NCI-H748 (cell line): ENCODE measurements around the gene ZSCAN21.
A peak's percentile ranks its signal among the peaks of the same experiment; 100 is the strongest.

ENCODE experiments used
- DNase-seq: peaks from one replicate; lab custom pipeline; 2025; ENCODE audit not compliant: unreplicated experiment; lab: John Stamatoyannopoulos, UW

Gene ZSCAN21

DNA sequence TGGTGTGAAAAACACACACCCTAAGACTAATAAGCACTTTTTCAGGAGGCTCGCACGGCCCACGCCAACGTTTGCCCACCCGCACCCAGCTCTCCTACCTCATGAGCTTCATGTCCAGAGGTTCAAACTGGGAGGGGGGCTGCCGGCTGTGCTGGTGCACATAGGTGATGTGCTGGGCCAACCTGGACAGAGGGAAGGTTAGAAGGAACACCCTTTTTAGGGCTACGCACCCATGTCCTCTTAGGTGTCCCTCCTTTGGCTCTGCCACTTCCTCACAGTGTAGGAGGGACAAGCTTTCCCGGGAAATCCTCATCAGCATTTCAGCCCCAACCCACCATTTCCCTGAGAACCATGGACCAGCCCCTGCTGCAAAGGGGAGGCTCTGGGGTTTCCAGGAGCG lies 45.7 kb downstream of the ZSCAN21 start:
- no peak for DNase-seq

GRCh38 chr7:100095704-100096103 lies 46.1 kb downstream of the ZSCAN21 start:
- no peak for DNase-seq

DNA sequence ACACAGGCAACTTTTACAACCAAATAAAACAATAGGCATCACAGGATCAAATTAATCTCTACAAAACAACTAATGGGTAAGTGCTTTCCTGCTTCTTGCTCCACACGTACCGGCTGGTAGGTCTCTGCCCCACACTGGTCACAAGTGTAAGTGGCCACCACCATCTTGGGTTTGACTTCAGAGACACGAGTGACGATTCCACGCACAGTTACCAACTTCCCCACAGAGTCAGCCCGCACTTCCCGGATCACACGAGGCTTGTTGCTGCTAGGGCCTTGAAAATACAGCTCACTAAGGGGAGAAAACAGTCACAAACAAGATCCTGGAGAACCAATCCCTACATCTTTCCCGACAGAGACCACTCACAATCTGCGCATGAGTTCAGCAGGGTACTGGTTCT lies 49.3 kb downstream of the ZSCAN21 start:
- no peak for DNase-seq

GRCh38 chr7:100099452-100099851 lies 49.9 kb downstream of the ZSCAN21 start:
- no peak for DNase-seq

DNA sequence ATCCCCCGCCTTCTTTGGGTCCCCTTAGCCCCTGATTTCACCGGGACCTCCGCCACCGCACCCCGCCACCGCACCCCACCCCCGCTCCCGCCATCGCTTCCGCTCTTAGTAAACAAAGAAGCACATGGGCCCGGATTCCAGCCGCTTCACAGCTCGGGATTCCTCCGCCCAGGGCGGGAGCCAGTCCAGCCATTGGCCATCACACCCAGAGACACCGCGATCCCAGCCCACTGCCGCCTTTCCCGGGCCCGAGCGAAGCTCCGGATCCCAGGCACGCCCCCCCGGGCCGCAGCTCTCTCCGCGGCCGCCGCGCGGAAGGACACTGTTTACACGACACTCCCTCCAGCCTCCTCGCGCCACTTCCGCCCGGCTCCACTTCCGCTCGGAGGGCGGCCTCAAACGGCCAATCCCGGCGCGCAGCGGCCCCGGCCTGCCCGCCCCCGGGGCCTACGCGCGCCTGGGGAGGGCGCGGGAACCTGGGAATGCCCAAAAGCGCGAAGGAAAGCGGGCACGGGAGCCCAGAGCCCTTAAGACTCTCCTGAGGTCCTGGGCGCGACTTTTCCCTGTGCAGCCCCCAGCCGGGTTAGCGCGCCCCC lies 50.9 kb downstream of the ZSCAN21 start:
- DNase-seq = peak; percentile 98

GRCh38 chr7:100101016-100101862 lies 51.7 kb downstream of the ZSCAN21 start, which contains the start of the genes AP4M1 and MCM7:
TSS of gene AP4M1 (plus strand) at chr7:100101643. CDS start at chr7:100101715, 72 bp downstream.
TSS of gene MCM7 (minus strand) at chr7:100101397. CDS start at chr7:100101294, 103 bp downstream.
- DNase-seq = peak; percentile 99

GRCh38 chr7:100102950-100103840 lies 53.6 kb downstream of the ZSCAN21 start:
- no peak for DNase-seq

DNA sequence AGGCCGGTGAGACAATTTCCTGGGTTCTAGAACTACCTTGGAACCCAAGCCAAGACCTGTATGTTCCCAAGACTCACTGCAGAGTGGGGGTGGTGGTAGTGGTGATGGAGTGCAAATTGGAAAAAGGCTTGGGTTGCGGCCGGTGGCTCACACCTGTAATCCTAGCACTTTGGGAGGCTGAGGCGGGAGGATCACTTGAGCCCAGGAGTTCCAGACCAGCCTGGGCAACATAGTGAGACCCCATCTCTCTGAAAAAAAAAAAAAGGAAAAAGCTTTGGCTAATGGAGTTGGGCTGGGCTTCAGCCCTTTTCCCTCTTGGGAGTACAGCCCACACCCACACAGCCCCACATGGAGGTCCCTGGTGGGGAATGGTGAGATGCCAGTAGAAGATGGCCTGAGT lies 56.0 kb downstream of the ZSCAN21 start:
- DNase-seq = no peak

DNA sequence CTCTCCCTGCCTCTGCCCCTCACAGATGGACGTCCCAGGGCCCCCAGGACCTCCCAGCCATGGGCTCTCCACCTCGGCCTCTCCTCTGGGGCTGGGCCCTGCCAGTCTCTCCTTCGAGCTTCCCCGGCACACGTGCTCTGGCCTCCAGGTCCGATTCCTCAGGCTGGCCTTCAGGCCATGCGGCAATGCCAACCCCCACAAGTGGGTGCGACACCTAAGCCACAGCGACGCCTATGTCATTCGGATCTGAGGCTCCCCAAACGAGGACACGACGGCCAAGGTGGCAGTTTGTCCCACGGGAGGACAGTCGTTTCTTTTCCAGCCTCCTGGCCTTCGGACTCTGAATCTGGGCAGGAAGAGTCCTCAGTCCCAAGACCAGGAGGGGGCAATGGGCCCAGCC lies 57.1 kb downstream of the ZSCAN21 start:
- no peak for DNase-seq

GRCh38 chr7:100107125-100107737 lies 57.7 kb downstream of the ZSCAN21 start:
- DNase-seq = no peak

- DNase-seq = no peak
Measured at GRCh38 chr7:100107890-100108289, 58.3 kb downstream of the ZSCAN21 start.

DNA sequence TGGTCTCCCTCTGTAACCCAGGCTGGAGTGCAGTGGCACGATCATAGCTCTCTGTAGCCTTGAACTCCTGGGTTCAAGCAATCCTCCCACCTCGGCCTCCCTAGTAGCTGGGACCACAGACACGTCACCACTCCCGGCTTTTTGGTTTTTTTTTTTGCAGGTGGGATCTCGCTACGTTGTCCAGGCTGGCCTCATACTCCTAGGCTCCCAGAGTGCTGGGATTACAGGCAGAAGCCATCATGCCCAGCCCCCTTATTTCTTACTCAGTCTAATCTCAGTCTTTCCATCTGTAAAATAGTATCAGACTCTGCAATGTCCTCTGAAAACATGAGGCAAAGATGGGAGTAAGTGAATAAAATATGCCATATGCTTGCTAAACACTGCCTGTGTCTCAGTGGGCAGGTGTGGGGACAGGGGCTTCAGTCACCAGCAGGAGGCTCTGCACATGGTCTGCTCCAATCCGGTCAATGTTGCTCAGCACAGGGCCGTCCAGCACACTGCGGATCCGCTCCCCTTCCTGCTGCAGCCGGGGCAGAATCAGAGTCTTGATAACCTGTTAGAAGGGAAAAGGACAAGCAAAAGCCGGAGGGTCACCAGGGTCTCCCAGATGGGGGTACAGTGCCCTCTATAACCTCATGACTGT lies 60.1 kb downstream of the ZSCAN21 start:
- no peak for DNase-seq

DNA sequence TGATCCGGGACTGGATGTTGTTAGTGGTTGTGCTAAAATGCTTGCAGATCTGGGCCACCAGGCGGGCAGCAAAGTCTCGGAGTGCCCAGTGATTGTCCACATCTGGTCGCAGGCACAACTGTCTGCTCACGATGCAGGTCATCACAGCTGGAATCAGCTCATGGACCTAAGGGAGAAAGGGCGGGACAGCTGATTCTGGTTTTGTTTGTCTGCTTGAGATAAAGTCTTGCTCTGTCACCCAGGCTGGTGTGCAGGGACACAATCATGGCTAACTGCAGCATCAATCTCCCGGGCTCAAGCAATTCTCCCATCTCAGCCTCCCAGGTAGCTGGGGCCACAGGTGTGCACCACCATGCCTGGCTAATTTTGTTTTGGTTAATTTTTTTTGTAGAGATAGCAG lies 61.6 kb downstream of the ZSCAN21 start:
- DNase-seq = no peak

GRCh38 chr7:100111914-100112313 lies 62.3 kb downstream of the ZSCAN21 start:
- DNase-seq = no peak
